Fibroblast of lung (primary cell): ENCODE measurements around the gene LRRC61. TPM values are rescaled to one million over a fixed set of nuclear protein-coding genes. Genes with fewer than 3 reads are reported as not detected.

ENCODE experiments used
- DNase-seq, 2 donors: peaks; one replicate each; pipeline versions ENCODE4 v3.0.0 to v3.0.0-alpha.2; 2010; ENCODE audit warnings: low read depth in 2 of 2
- H2AFZ ChIP-seq: 2 replicates; pipeline ENCODE4 v1.5.1; 2012; ENCODE audit warnings: low read length, control low read depth, inconsistent platforms
- H3K27ac ChIP-seq: 2 replicates; pipeline ENCODE4 v1.5.1; 2011; ENCODE audit warnings: low read length, control low read depth; ENCODE audit not compliant: insufficient read depth
- H3K27me3 ChIP-seq: 2 replicates; pipeline ENCODE4 v1.5.1; 2011; ENCODE audit warnings: mild to moderate bottlenecking, low read length; ENCODE audit not compliant: control insufficient read depth, insufficient read depth
- H3K36me3 ChIP-seq: 2 replicates; pipeline ENCODE4 v1.5.1; 2011; ENCODE audit warnings: low read length; ENCODE audit not compliant: control insufficient read depth, insufficient read depth
- H3K4me1 ChIP-seq: 2 replicates; pipeline ENCODE4 v1.5.1; 2011; ENCODE audit warnings: low read length; ENCODE audit not compliant: control insufficient read depth, insufficient read depth; ENCODE audit errors: extremely low read depth
- H3K4me2 ChIP-seq: 2 replicates; pipeline ENCODE4 v1.5.1; 2011; ENCODE audit warnings: low read length, control low read depth; ENCODE audit not compliant: insufficient read depth; ENCODE audit errors: extremely low read depth
- H3K4me3 ChIP-seq, 4 experiments: fragments of 200-600 bp in 1 of 4; sonication (generic) in 1 of 4; replicated peaks in 1 of 4; 2 replicates each; pipeline ENCODE4 v1.5.1; 2011 to 2016; ENCODE audit warnings: low read length in 4 of 4, low read depth in 3 of 4, mild to moderate bottlenecking in 3 of 4, control low read depth in 2 of 4, inconsistent platforms in 1 of 4, mixed read lengths in 1 of 4; ENCODE audit not compliant: insufficient read depth in 1 of 4; ENCODE audit errors: control extremely low read depth in 1 of 4
- H3K79me2 ChIP-seq: 2 replicates; pipeline ENCODE4 v1.5.1; 2012; ENCODE audit warnings: mild to moderate bottlenecking, low read length, inconsistent platforms; ENCODE audit not compliant: control insufficient read depth, insufficient read depth
- H3K9ac ChIP-seq: 2 replicates; pipeline ENCODE4 v1.5.1; 2011; ENCODE audit warnings: mild to moderate bottlenecking, low read length, control low read depth; ENCODE audit not compliant: insufficient read depth
- H3K9me3 ChIP-seq: 2 replicates; pipeline ENCODE4 v1.5.1; 2012; ENCODE audit warnings: low read depth, low read length; ENCODE audit not compliant: control insufficient read depth, insufficient read depth
- H4K20me1 ChIP-seq: 2 replicates; pipeline ENCODE4 v1.5.1; 2011; ENCODE audit warnings: low read length; ENCODE audit not compliant: control insufficient read depth, insufficient read depth; ENCODE audit errors: extremely low read depth
- EZH2 ChIP-seq: IDR thresholded peaks from 2 replicates; pipeline ENCODE4 v1.5.1; 2012; ENCODE audit warnings: low read length, control low read depth, mild to moderate bottlenecking; ENCODE audit errors: missing control alignments
- polyA plus RNA-seq, 2 donors: library from polyadenylated mRNA; depleted of rRNA in 1 of 2; stranded (reverse) in 1 of 2; unstranded in 1 of 2; fragments of >200 nt; gene quantifications; 2 replicates each; pipeline ENCODE4 v1.2.1, GENCODE V29; 2011 to 2012; ENCODE audit warnings: missing spikeins in 1 of 2
- total RNA-seq: library from RNA; depleted of rRNA; stranded (reverse); fragments of >200 nt; gene quantifications from 2 replicates; pipeline ENCODE4 v1.2.1, GENCODE V29; 2014
- TF ChIP-seq, protein P1 (sequence below), 2 donors: IDR thresholded peaks in 1 of 2; conservative IDR thresholded peaks in 1 of 2; 1 replicate in 1 of 2; 2 replicates in 1 of 2; pipeline ENCODE4 v1.5.1; 2011 to 2012; ENCODE audit warnings: low read length in 2 of 2, control low read depth in 1 of 2, inconsistent platforms in 1 of 2, low read depth in 1 of 2, mild to moderate bottlenecking in 1 of 2

The LRRC61 gene
- total and polyA plus RNA-seq, 2 donors (not counting 1 experiment from before 2014, with no cell fraction given) = 0.03 to 0.33 TPM

DNA sequence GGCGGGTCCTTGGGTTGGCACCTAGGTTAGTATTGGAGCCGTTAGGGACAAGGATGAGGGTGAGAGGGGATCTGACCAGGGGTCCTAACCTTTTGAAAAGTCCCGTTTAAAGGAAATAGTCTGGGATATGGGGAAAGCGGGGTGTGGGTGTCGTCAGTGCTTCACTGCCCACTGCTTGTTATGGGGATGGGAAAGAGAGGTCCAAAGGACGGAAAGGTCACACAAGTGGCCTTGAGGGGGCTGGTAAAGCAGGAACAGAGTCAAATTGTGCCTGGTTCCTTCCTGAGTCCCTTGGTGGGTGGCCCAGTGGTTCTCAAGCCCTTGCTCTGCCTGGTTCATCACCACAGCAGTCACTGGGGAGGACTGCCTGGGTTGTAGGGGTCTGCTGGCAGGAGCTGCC lies 53.4 kb downstream of the LRRC61 start:
- H3K36me3 ChIP-seq = peaks cover 14% of the 10 kb centered on the region
- no peak overlapping the region for H3K4me2 ChIP-seq
- peaks cover 18% of the 10 kb centered on the region for H3K79me2 ChIP-seq
- no peak overlapping the region for H2AFZ ChIP-seq
- H3K9me3 ChIP-seq = no peaks in the 10 kb centered on the region
- no peak for DNase-seq
- H4K20me1 ChIP-seq = no peaks in the 10 kb centered on the region
- H3K27me3 ChIP-seq = no peaks in the 10 kb centered on the region
- H3K27ac ChIP-seq = no peak overlapping the region
- H3K9ac ChIP-seq = no peak overlapping the region
- H3K4me3 ChIP-seq = no peak overlapping the region
- H3K4me1 ChIP-seq = peaks cover 5% of the 10 kb centered on the region
- TF ChIP-seq, protein P1, sequence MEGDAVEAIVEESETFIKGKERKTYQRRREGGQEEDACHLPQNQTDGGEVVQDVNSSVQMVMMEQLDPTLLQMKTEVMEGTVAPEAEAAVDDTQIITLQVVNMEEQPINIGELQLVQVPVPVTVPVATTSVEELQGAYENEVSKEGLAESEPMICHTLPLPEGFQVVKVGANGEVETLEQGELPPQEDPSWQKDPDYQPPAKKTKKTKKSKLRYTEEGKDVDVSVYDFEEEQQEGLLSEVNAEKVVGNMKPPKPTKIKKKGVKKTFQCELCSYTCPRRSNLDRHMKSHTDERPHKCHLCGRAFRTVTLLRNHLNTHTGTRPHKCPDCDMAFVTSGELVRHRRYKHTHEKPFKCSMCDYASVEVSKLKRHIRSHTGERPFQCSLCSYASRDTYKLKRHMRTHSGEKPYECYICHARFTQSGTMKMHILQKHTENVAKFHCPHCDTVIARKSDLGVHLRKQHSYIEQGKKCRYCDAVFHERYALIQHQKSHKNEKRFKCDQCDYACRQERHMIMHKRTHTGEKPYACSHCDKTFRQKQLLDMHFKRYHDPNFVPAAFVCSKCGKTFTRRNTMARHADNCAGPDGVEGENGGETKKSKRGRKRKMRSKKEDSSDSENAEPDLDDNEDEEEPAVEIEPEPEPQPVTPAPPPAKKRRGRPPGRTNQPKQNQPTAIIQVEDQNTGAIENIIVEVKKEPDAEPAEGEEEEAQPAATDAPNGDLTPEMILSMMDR (conservative IDR thresholded peaks at IDR 0.05 in 1 of 2, IDR thresholded peaks at IDR 0.05 in 1 of 2; ENCODE audit: low read depth in 1 of 2, low read length in 2 of 2) = no peak

DNA sequence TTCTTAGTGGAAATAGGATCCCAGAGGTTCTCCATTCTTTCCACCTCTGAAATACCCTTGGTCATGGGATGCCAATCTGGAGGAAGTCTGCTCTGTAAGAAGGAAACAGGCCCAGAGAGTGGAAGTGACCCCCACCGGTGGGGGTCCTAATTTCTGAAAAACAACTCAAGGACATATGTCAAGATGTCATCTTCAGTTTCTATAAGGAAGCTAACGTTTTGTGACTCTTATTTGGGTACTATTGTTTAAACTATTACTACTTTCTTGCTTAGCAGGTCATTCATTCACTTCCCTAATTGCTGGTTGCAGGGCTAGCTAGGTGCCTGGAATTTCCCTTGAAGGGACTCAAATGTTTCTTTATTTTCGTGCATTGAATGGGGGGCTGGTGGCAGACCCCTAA lies 54.0 kb downstream of the LRRC61 start:
- Histone ChIP-seq H3K4me1 (peaks cover 5% of the 10 kb centered on the region), H3K9me3 (no peaks in the 10 kb centered on the region), H3K36me3 (peaks cover 9% of the 10 kb centered on the region), H4K20me1 (no peaks in the 10 kb centered on the region), H3K27ac (no peak overlapping the region), H3K27me3 (no peaks in the 10 kb centered on the region), H3K4me2 (no peak overlapping the region), H3K79me2 (peaks cover 14% of the 10 kb centered on the region), H3K9ac (no peak overlapping the region), H2AFZ (no peak overlapping the region), H3K4me3 (no peak overlapping the region)
- DNase-seq = no peak
- no peak for TF ChIP-seq EZH2
- TF ChIP-seq, protein P1 (conservative IDR thresholded peaks at IDR 0.05 in 1 of 2, IDR thresholded peaks at IDR 0.05 in 1 of 2; ENCODE audit: low read depth in 1 of 2, low read length in 2 of 2) = no peak

- no peak overlapping the region for H3K4me3 ChIP-seq
- no peaks in the 10 kb centered on the region for H3K27me3 ChIP-seq
- peaks cover 5% of the 10 kb centered on the region for H3K36me3 ChIP-seq
- H3K4me2 ChIP-seq = no peak overlapping the region
- no peak overlapping the region for H3K27ac ChIP-seq
- H2AFZ ChIP-seq = no peak overlapping the region
- H3K9ac ChIP-seq = no peak overlapping the region
- no peaks in the 10 kb centered on the region for H3K9me3 ChIP-seq
- H3K4me1 ChIP-seq = peaks cover 5% of the 10 kb centered on the region
- no peaks in the 10 kb centered on the region for H4K20me1 ChIP-seq
- no peak for DNase-seq
- no peak for TF ChIP-seq EZH2
- TF ChIP-seq, protein P1 (conservative IDR thresholded peaks at IDR 0.05 in 1 of 2, IDR thresholded peaks at IDR 0.05 in 1 of 2; ENCODE audit: low read depth in 1 of 2, low read length in 2 of 2) = no peak
- peaks cover 10% of the 10 kb centered on the region for H3K79me2 ChIP-seq
Measured at GRCh38 chr7:150377635-150378034, 54.5 kb downstream of the LRRC61 start.
